ENCODE results near the gene MPP2. TPM values are rescaled to one million over a fixed set of nuclear protein-coding genes. Genes with fewer than 3 reads are reported as not detected.

Gene MPP2
- total RNA-seq, 2 donors from 2014 or later: 11.9 to 15.6 TPM

- DNase-seq (ENCODE audit: low spot score): no peak
- no peak for TF ChIP-seq CTCF (IDR thresholded peaks at IDR 0.05)
- H3K4me3 ChIP-seq: peak overlapping the region; percentile 7 to 45
- H3K27me3 ChIP-seq: no peaks in the 10 kb centered on the region
- peaks cover 0 to 10% of the 10 kb centered on the region in 2 donors for H3K4me1 ChIP-seq
- H3K27ac ChIP-seq: no peak overlapping the region
- H3K9me3 ChIP-seq: no peaks in the 10 kb centered on the region
- no peaks in the 10 kb centered on the region for H3K36me3 ChIP-seq
These were observed 19.9 kb upstream of the MPP2 start for GRCh38 chr17:43927060-43927864.

GRCh38 chr17:43924558-43924957 lies 17.2 kb upstream of the MPP2 start:
- Histone ChIP-seq H3K36me3 (no peaks in the 10 kb centered on the region), H3K9me3 (no peaks in the 10 kb centered on the region), H3K27ac (no peak overlapping the region), H3K27me3 (no peaks in the 10 kb centered on the region), H3K4me1 (peaks cover 0 to 10% of the 10 kb centered on the region in 2 donors), H3K4me3 (no peak overlapping the region)
- no peak for TF ChIP-seq CTCF (IDR thresholded peaks at IDR 0.05)
- no peak for DNase-seq (ENCODE audit: low spot score)

DNA sequence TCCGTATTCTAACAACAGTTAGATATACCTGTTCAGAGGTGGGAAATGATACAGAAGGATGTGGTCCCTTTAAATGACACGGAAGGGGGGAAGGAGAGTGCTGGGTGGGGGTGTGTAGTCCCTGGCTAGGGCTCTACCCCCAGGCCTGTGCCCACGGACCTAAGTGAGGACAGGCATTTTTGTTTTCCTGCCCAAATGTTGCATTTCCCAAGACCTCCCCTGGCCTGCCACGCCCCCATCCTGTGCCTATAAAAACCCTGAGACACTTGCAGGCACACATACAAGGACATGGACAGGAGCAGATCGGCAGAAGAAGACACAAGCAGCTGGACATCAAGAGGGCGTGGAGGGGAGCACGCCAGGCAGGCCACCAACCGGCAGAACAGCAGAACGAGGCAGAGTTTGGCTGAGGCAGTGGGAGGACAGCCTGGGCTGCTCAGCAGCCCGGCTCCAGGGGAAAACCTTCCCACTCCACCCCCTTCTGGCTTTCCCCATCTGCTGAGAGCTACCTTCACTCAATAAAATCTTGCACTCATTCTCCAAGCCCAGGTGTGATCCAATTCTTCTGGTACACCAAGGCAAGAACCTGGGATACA lies 13.3 kb upstream of the MPP2 start:
- no peak overlapping the region for H3K4me3 ChIP-seq
- no peaks in the 10 kb centered on the region for H3K36me3 ChIP-seq
- TF ChIP-seq CTCF (IDR thresholded peaks at IDR 0.05): no peak
- no peaks in the 10 kb centered on the region for H3K4me1 ChIP-seq
- H3K27ac ChIP-seq: no peak overlapping the region
- H3K9me3 ChIP-seq: no peaks in the 10 kb centered on the region
- no peaks in the 10 kb centered on the region for H3K27me3 ChIP-seq
- DNase-seq (ENCODE audit: low spot score): no peak

GRCh38 chr17:43918026-43918389 lies 10.7 kb upstream of the MPP2 start:
- H3K4me3 ChIP-seq: no peak overlapping the region

GRCh38 chr17:43917348-43918025 lies 10.2 kb upstream of the MPP2 start:
- no peak overlapping the region for H3K27ac ChIP-seq
- no peaks in the 10 kb centered on the region for H3K36me3 ChIP-seq
- no peak for DNase-seq (ENCODE audit: low spot score)
- TF ChIP-seq CTCF (IDR thresholded peaks at IDR 0.05): peak in 1 of 2 donors; percentile 65
- peaks cover 0 to under 1% of the 10 kb centered on the region in 2 donors for H3K4me1 ChIP-seq
- no peaks in the 10 kb centered on the region for H3K9me3 ChIP-seq
- H3K4me3 ChIP-seq: peak overlapping the region in 1 of 2 donors; percentile 42
- H3K27me3 ChIP-seq: no peaks in the 10 kb centered on the region

More at GRCh38 chr17:43918026-43918389, 10.7 kb upstream of the MPP2 start:
- no peak for TF ChIP-seq CTCF (IDR thresholded peaks at IDR 0.05)
- Histone ChIP-seq H3K36me3 (no peaks in the 10 kb centered on the region), H3K9me3 (no peaks in the 10 kb centered on the region), H3K27ac (no peak overlapping the region), H3K27me3 (no peaks in the 10 kb centered on the region), H3K4me1 (no peaks in the 10 kb centered on the region)
- DNase-seq (ENCODE audit: low spot score): no peak

All from right atrium auricular region (tissue), 2 donors.